Measurements from ENCODE around the gene FALEC. TPM values are rescaled to one million over a fixed set of nuclear protein-coding genes. Genes with fewer than 3 reads are reported as not detected.

The FALEC gene
- total RNA-seq, 1 donor from 2014 or later = 1.2 TPM

- no peak overlapping the region for H3K4me3 Mint-ChIP-seq (ENCODE audit: unreplicated experiment)
- peaks cover 28% of the 10 kb centered on the region for H3K36me3 Mint-ChIP-seq (ENCODE audit: low read depth, unreplicated experiment)
- no peaks in the 10 kb centered on the region for H3K9me3 Mint-ChIP-seq (ENCODE audit: unreplicated experiment)
- peaks cover 4% of the 10 kb centered on the region for H3K4me1 Mint-ChIP-seq (ENCODE audit: unreplicated experiment)
- no peak for DNase-seq (ENCODE audit: low spot score)
- TF ChIP-seq, protein P1, sequence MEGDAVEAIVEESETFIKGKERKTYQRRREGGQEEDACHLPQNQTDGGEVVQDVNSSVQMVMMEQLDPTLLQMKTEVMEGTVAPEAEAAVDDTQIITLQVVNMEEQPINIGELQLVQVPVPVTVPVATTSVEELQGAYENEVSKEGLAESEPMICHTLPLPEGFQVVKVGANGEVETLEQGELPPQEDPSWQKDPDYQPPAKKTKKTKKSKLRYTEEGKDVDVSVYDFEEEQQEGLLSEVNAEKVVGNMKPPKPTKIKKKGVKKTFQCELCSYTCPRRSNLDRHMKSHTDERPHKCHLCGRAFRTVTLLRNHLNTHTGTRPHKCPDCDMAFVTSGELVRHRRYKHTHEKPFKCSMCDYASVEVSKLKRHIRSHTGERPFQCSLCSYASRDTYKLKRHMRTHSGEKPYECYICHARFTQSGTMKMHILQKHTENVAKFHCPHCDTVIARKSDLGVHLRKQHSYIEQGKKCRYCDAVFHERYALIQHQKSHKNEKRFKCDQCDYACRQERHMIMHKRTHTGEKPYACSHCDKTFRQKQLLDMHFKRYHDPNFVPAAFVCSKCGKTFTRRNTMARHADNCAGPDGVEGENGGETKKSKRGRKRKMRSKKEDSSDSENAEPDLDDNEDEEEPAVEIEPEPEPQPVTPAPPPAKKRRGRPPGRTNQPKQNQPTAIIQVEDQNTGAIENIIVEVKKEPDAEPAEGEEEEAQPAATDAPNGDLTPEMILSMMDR (IDR thresholded peaks at IDR 0.05; ENCODE audit: unreplicated experiment) = no peak
- no peak overlapping the region for H3K27ac Mint-ChIP-seq (ENCODE audit: unreplicated experiment)
- no peaks in the 10 kb centered on the region for H3K27me3 Mint-ChIP-seq (ENCODE audit: unreplicated experiment)
These were observed 22.4 kb upstream of the FALEC start for GRCh38 chr1:150493175-150493574.

DNA sequence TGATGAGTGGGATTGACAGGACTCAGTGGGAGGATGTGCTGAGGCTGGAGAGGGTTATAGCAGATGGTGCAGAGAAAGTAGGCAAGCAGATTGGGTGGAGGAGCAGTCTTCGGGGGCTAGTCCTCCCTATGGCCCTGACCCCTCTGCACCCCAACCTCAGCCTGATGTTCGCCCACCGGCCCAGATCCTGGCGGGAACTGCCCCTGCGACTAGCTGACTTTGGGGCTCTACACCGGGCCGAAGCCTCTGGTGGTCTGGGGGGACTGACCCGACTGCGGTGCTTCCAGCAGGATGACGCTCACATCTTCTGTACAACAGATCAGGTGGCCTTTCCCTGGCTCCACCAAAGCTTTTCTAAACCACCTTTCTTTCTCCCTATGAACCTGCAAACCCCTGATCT lies 17.2 kb upstream of the FALEC start:
- DNase-seq (ENCODE audit: low spot score) = no peak
- Mint-ChIP-seq H3K4me1 (ENCODE audit: unreplicated experiment) (peaks cover 19% of the 10 kb centered on the region), H3K27me3 (ENCODE audit: unreplicated experiment) (peaks cover 5% of the 10 kb centered on the region), H3K36me3 (ENCODE audit: low read depth, unreplicated experiment) (peaks cover 31% of the 10 kb centered on the region), H3K9me3 (ENCODE audit: unreplicated experiment) (no peaks in the 10 kb centered on the region), H3K4me3 (ENCODE audit: unreplicated experiment) (no peak overlapping the region), H3K27ac (ENCODE audit: unreplicated experiment) (peak overlapping the region; percentile 92)
- TF ChIP-seq, protein P1 (IDR thresholded peaks at IDR 0.05; ENCODE audit: unreplicated experiment) = no peak

GRCh38 chr1:150505431-150505830 lies 10.1 kb upstream of the FALEC start:
- H3K9me3 Mint-ChIP-seq (ENCODE audit: unreplicated experiment) = no peaks in the 10 kb centered on the region
- no peak overlapping the region for H3K27ac Mint-ChIP-seq (ENCODE audit: unreplicated experiment)
- peak overlapping the region; percentile 21 for H3K4me3 Mint-ChIP-seq (ENCODE audit: unreplicated experiment)
- peaks cover 7% of the 10 kb centered on the region for H3K27me3 Mint-ChIP-seq (ENCODE audit: unreplicated experiment)
- H3K4me1 Mint-ChIP-seq (ENCODE audit: unreplicated experiment) = peaks cover 61% of the 10 kb centered on the region
- TF ChIP-seq, protein P1 (IDR thresholded peaks at IDR 0.05; ENCODE audit: unreplicated experiment) = no peak
- H3K36me3 Mint-ChIP-seq (ENCODE audit: low read depth, unreplicated experiment) = peaks cover 28% of the 10 kb centered on the region
- no peak for DNase-seq (ENCODE audit: low spot score)

- no peak for DNase-seq (ENCODE audit: low spot score)
- peaks cover 41% of the 10 kb centered on the region for H3K36me3 Mint-ChIP-seq (ENCODE audit: low read depth, unreplicated experiment)
- peak within 1 kb of the TSS; percentile 94 for H3K27ac Mint-ChIP-seq (ENCODE audit: unreplicated experiment)
These were observed 7.4 kb upstream of the FALEC start, which contains the start of gene ECM1 for GRCh38 chr1:150507912-150508864. ECM1 (plus strand) TSS chr1:150508109; CDS start chr1:150508210, 101 bp downstream.

More at GRCh38 chr1:150507912-150508864, 7.4 kb upstream of the FALEC start, which contains the start of gene ECM1:
- H3K27me3 Mint-ChIP-seq (ENCODE audit: unreplicated experiment) = peaks cover 14% of the 10 kb centered on the region
- peaks cover 78% of the 10 kb centered on the region for H3K4me1 Mint-ChIP-seq (ENCODE audit: unreplicated experiment)
- TF ChIP-seq, protein P1 (IDR thresholded peaks at IDR 0.05; ENCODE audit: unreplicated experiment) = no peak
- peak within 1 kb of the TSS; percentile 84 for H3K4me3 Mint-ChIP-seq (ENCODE audit: unreplicated experiment)
- no peaks in the 10 kb centered on the region for H3K9me3 Mint-ChIP-seq (ENCODE audit: unreplicated experiment)
